Omental fat pad (tissue), 4 donors: ENCODE results near the gene HSPA1A. TPM values are rescaled to one million over a fixed set of nuclear protein-coding genes. Genes with fewer than 3 reads are reported as not detected.
"Not testable (repeated sequence)": the region's sequence is repeated elsewhere in the genome, so short reads cannot be mapped to it uniquely, and the experiment has no call there.

Experiments
- ATAC-seq: fragments of 150-250 bp; one replicate; pipeline ENCODE4 v1.9.1; 2016; ENCODE audit warnings: mild to moderate bottlenecking, moderate library complexity; ENCODE audit not compliant: low FRiP score
- DNase-seq: peaks from one replicate; pipeline ENCODE4 v3.0.0-alpha.2; 2019; ENCODE audit warnings: low spot score
- CTCF ChIP-seq, 3 donors: fragments of 450-650 bp; IDR thresholded peaks; one replicate each; pipeline ENCODE4 v1.5.1; 2016 to 2017; ENCODE audit warnings: antibody characterized with exemption in 3 of 3, mild to moderate bottlenecking in 3 of 3, moderate library complexity in 2 of 3
- total RNA-seq, 4 donors: library from RNA; depleted of rRNA; stranded (reverse); fragments of >200 nt; gene quantifications; one replicate each; pipeline ENCODE4 v1.1.0, GENCODE V29; 2016

HSPA1A gene
- total RNA-seq, 4 donors from 2014 or later = 155 to 1,684 (median 309) TPM

- TF ChIP-seq CTCF (IDR thresholded peaks at IDR 0.05) = no peak
- DNase-seq (no peak), ATAC-seq (no peak)
These were observed 44.6 kb downstream of the HSPA1A start for GRCh38 chr6:31859923-31860322.

GRCh38 chr6:31860349-31860748, 45.0 kb downstream of the HSPA1A start:
- no peak for TF ChIP-seq CTCF (IDR thresholded peaks at IDR 0.05)
- DNase-seq (no peak), ATAC-seq (no peak)

DNA sequence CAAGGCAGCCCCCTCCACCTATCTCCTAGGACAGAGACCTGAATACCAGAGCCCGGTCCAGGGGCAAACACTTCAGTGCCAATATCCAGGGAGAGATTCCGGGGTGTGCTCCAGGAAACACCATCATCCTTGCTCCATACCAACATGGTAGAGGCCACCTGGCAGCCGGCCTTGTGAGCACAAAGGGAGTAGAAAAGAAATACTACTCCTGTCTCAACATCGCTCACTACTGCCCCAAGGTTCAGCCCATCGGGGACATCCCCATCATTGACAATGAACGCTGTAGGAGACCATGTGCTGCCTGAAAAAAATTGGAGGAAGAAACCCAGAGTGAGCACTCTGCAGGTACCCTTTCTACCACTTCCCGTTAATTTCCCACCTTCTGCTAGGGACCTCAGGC, 45.8 kb downstream of the HSPA1A start:
- TF ChIP-seq CTCF (IDR thresholded peaks at IDR 0.05) = no peak
- ATAC-seq = no peak

GRCh38 chr6:31861919-31862343, 46.6 kb downstream of the HSPA1A start:
- no peak for DNase-seq
- no peak for TF ChIP-seq CTCF (IDR thresholded peaks at IDR 0.05)
- ATAC-seq = no peak

More for the DNA sequence above, 45.8 kb downstream of the HSPA1A start:
- DNase-seq = no peak

- TF ChIP-seq CTCF (IDR thresholded peaks at IDR 0.05) = no peak
- DNase-seq (peak; percentile 95), ATAC-seq (peak; percentile 92)
These were observed 47.2 kb downstream of the HSPA1A start, which contains the start of gene NEU1 for GRCh38 chr6:31862344-31863235. Gene NEU1 (minus strand): TSS chr6:31862821. CDS start chr6:31862776, 45 bp downstream.

- not testable (repeated sequence) for ATAC-seq, DNase-seq
These were observed 48.8 kb downstream of the HSPA1A start for GRCh38 chr6:31864123-31864562.

DNA sequence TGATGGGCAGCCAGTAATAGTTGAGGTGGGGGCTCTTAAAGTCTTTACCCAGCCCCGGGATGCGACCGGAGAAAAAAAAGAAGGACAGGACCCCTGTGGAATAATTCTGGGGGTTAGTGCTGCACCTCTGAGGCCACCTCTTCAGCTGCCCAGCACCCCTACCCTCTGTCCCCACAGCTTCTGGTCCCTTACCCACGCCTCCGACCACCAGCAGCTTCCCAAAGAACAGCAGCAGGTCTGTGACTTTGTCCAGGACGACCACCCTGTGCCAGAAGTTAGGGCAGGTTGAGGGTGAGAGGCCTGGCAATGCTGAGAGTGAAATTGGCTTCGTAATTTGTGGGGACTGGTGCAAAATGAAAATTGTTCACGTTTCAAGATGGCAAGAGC, 49.5 kb downstream of the HSPA1A start:
- TF ChIP-seq CTCF (IDR thresholded peaks at IDR 0.05) = no peak
- DNase-seq = no peak
- no peak for ATAC-seq
